Measurements from ENCODE around the gene IFIT5.

Gene IFIT5

DNA sequence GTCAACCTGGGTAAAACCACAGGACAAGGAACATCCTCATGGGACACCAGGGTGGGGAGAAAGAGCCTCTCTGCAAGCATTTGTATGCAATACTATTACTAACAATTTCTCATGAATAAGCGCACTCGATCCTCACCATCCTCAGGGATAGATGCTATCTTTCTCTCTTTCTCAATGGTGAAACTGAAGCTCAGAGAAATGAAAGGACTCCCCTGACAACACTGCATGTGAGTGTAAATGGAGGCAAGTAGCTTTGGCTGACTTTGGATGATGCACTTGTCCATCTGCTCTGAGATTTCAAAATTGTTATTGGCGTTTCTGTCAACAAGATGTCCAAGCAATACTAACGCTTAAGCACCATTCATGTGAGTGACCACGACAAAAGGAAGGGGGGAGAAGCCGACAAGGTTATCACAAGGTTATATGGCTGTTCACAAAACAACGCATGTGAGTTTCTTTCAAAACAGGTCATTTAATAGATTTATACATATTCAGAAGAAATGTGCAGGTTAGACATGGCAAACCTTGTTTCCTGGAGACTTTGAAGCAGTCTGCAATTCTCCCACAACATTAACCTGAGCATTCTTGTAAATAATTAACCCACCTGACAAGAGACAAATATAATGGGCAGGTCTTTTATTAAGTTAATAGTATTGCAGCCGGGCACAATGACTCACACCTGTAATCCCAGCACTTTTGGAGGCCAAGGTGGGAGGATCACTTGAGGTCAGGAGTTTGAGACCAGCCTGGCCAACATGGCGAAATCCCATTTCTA, 54.0 kb downstream of the IFIT5 start:
- no peak for TF ChIP-seq CTCF (conservative IDR thresholded peaks at IDR 0.05; ENCODE audit: low read length)
- TF ChIP-seq EZH2phosphoT487 (IDR thresholded peaks at IDR 0.05; ENCODE audit: borderline replicate concordance), result no peak
- Histone ChIP-seq H4K20me1 (ENCODE audit: insufficient read depth, low read length, poor library complexity, severe bottlenecking) (no peaks in the 10 kb centered on the region), H3K36me3 (ENCODE audit: insufficient read depth, low read length) (no peaks in the 10 kb centered on the region), H3K9ac (ENCODE audit: low read depth, low read length, poor library complexity, severe bottlenecking) (no peak overlapping the region), H3K9me3 (ENCODE audit: insufficient read depth, low read depth, low read length) (no peaks in the 10 kb centered on the region), H3K9me2 (replicated peaks; ENCODE audit: low read depth, low read length) (no peaks in the 10 kb centered on the region), H3K4me2 (ENCODE audit: low read depth, low read length, poor library complexity, severe bottlenecking) (no peak overlapping the region), H3K4me1 (ENCODE audit: insufficient read depth, low read length, poor library complexity, severe bottlenecking) (peaks cover 18% of the 10 kb centered on the region), H3F3A (ENCODE audit: low read depth) (no peaks in the 10 kb centered on the region), H3K27me3 (ENCODE audit: insufficient read depth, low read length, poor library complexity, severe bottlenecking) (no peaks in the 10 kb centered on the region), H3K4me3 (ENCODE audit: low read length, poor library complexity, severe bottlenecking) (no peak overlapping the region), H2AFZ (ENCODE audit: low read length) (no peak overlapping the region), H3K79me2 (ENCODE audit: insufficient read depth, low read length) (no peaks in the 10 kb centered on the region)

GRCh38 chr10:89469517-89469916, 55.1 kb downstream of the IFIT5 start:
- Histone ChIP-seq H3K79me2 (ENCODE audit: insufficient read depth, low read length) (no peaks in the 10 kb centered on the region), H3K36me3 (ENCODE audit: insufficient read depth, low read length) (no peaks in the 10 kb centered on the region), H3K4me3 (ENCODE audit: low read length, poor library complexity, severe bottlenecking) (no peak overlapping the region), H3K27me3 (ENCODE audit: insufficient read depth, low read length, poor library complexity, severe bottlenecking) (no peaks in the 10 kb centered on the region), H3K9me3 (ENCODE audit: insufficient read depth, low read depth, low read length) (no peaks in the 10 kb centered on the region), H3K4me2 (ENCODE audit: low read depth, low read length, poor library complexity, severe bottlenecking) (no peak overlapping the region), H3K4me1 (ENCODE audit: insufficient read depth, low read length, poor library complexity, severe bottlenecking) (peaks cover 18% of the 10 kb centered on the region), H3K9ac (ENCODE audit: low read depth, low read length, poor library complexity, severe bottlenecking) (no peak overlapping the region), H3K9me2 (replicated peaks; ENCODE audit: low read depth, low read length) (no peaks in the 10 kb centered on the region), H3F3A (ENCODE audit: low read depth) (no peaks in the 10 kb centered on the region), H4K20me1 (ENCODE audit: insufficient read depth, low read length, poor library complexity, severe bottlenecking) (no peaks in the 10 kb centered on the region), H2AFZ (ENCODE audit: low read length) (no peak overlapping the region)
- no peak for TF ChIP-seq EZH2phosphoT487 (IDR thresholded peaks at IDR 0.05; ENCODE audit: borderline replicate concordance)
- no peak for TF ChIP-seq CTCF (conservative IDR thresholded peaks at IDR 0.05; ENCODE audit: low read length)
